SH-SY5Y (cell line): ENCODE results near the gene FUT7.

Source experiments
- GATA2 ChIP-seq: IDR thresholded peaks from 2 replicates; pipeline ENCODE4 v1.6.1; 2011; ENCODE audit warnings: mild to moderate bottlenecking, low read depth, low read length
- GATA3 ChIP-seq: IDR thresholded peaks from 2 replicates; pipeline ENCODE4 v1.6.1; 2011; ENCODE audit warnings: low read depth, mild to moderate bottlenecking, low read length, moderate library complexity

- TF ChIP-seq GATA2 (no peak), GATA3 (no peak)
Observed at GRCh38 chr9:137001857-137002645, 29.8 kb downstream of the FUT7 start.
